ENCODE data around the gene SEPHS1. TPM values are rescaled to one million over a fixed set of nuclear protein-coding genes. Genes with fewer than 3 reads are reported as not detected.

Gene SEPHS1
- polyA plus RNA-seq, 1 of the 3 experiments (the other 2 are of a cell fraction) = 64.8 TPM

DNA sequence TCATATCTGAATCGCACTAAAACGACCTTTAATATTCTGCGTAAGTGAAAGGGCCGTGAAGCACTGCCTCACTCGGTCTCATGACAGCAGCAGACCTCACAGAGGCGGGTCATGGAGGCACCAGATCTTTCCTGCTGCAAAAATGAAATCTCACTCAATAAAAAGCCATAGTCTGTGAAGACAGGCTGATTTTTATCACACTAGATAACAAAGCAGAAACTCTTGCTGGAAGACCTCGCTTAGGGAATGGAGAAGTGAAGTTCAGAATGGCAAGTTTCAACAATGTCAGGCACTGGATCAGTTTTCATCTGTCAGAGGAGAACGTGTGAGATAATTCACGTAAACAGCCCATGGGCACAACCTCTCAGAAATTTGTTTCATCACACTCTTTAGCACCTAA, 8.0 kb downstream of the SEPHS1 start:
- Histone ChIP-seq H4K20me1 (ENCODE audit: insufficient read depth) (no peaks in the 10 kb centered on the region), H3K9me2 (no peaks in the 10 kb centered on the region), H3K27me3 (ENCODE audit: insufficient read depth) (no peaks in the 10 kb centered on the region), H2AFZ (ENCODE audit: low read depth) (no peak overlapping the region), H3K4me1 (ENCODE audit: control insufficient read depth in 1 of 2, insufficient read depth in 2 of 2, low read depth in 1 of 2, low read length in 1 of 2) (peaks cover 16 to 34% of the 10 kb centered on the region in 2 experiments; a peak in 2 of 4 replicates), H3K9me3 (no peaks in the 10 kb centered on the region), H3K9ac (no peak overlapping the region), H3K27ac (ENCODE audit: low read depth in 2 of 2, low read length in 1 of 2) (peak overlapping the region; percentile 60 to 76; a peak in 2 of 4 replicates), H3F3A (replicated peaks; ENCODE audit: insufficient read depth) (peaks cover 12% of the 10 kb centered on the region), H3K4me3 (ENCODE audit: low read depth in 2 of 2, low read length in 1 of 2) (no peak overlapping the region), H3K36me3 (replicated peaks in 1 of 2; ENCODE audit: control insufficient read depth in 1 of 2, insufficient read depth in 2 of 2, low read length in 1 of 2) (peaks cover 14 to 22% of the 10 kb centered on the region in 2 experiments), H3K79me2 (ENCODE audit: insufficient read depth) (peaks cover 87% of the 10 kb centered on the region), H3K4me2 (peak overlapping the region; percentile 54)
- 58% methylated on average over 9 of the region's 9 CpGs for WGBS (ENCODE audit: low lambda C conversion rate)
- CTCF ChIA-PET = no interaction called here
- POLR2A ChIA-PET = no interaction called here
- peak; percentile 90 for TF ChIP-seq RCOR1 (IDR thresholded peaks at IDR 0.05; ENCODE audit: low read length)
- no peak for TF ChIP-seq NFIC (IDR thresholded peaks at IDR 0.05; ENCODE audit: borderline replicate concordance)
- TF ChIP-seq, protein P1, sequence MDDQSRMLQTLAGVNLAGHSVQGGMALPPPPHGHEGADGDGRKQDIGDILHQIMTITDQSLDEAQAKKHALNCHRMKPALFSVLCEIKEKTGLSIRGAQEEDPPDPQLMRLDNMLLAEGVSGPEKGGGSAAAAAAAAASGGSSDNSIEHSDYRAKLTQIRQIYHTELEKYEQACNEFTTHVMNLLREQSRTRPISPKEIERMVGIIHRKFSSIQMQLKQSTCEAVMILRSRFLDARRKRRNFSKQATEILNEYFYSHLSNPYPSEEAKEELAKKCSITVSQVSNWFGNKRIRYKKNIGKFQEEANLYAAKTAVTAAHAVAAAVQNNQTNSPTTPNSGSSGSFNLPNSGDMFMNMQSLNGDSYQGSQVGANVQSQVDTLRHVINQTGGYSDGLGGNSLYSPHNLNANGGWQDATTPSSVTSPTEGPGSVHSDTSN (IDR thresholded peaks at IDR 0.05) = no peak
- 0 out of 2 replicates have a peak, but pooled peaks have one; percentile 9 for TF ChIP-seq RAD21 (IDR thresholded peaks at IDR 0.05; ENCODE audit: low read length)
- no peak for TF ChIP-seq GABPA (IDR thresholded peaks at IDR 0.05; ENCODE audit: low read depth)
- TF ChIP-seq GATA2 (CRISPR knock-in tag; IDR thresholded peaks at IDR 0.05) = peak; percentile 94
- TF ChIP-seq MXI1 (IDR thresholded peaks at IDR 0.05; ENCODE audit: low read depth, low read length) = peak; percentile 53; the same call in 1 of the 2 replicates
- no peak for TF ChIP-seq RXRA (IDR thresholded peaks at IDR 0.05; ENCODE audit: borderline replicate concordance, low read depth)
- no peak for TF ChIP-seq RFX5 (IDR thresholded peaks at IDR 0.05; ENCODE audit: low read length)
- TF ChIP-seq, protein P2, sequence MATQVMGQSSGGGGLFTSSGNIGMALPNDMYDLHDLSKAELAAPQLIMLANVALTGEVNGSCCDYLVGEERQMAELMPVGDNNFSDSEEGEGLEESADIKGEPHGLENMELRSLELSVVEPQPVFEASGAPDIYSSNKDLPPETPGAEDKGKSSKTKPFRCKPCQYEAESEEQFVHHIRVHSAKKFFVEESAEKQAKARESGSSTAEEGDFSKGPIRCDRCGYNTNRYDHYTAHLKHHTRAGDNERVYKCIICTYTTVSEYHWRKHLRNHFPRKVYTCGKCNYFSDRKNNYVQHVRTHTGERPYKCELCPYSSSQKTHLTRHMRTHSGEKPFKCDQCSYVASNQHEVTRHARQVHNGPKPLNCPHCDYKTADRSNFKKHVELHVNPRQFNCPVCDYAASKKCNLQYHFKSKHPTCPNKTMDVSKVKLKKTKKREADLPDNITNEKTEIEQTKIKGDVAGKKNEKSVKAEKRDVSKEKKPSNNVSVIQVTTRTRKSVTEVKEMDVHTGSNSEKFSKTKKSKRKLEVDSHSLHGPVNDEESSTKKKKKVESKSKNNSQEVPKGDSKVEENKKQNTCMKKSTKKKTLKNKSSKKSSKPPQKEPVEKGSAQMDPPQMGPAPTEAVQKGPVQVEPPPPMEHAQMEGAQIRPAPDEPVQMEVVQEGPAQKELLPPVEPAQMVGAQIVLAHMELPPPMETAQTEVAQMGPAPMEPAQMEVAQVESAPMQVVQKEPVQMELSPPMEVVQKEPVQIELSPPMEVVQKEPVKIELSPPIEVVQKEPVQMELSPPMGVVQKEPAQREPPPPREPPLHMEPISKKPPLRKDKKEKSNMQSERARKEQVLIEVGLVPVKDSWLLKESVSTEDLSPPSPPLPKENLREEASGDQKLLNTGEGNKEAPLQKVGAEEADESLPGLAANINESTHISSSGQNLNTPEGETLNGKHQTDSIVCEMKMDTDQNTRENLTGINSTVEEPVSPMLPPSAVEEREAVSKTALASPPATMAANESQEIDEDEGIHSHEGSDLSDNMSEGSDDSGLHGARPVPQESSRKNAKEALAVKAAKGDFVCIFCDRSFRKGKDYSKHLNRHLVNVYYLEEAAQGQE (IDR thresholded peaks at IDR 0.05; ENCODE audit: low read depth, low read length) = no peak
- TF ChIP-seq POLR2AphosphoS5 (IDR thresholded peaks at IDR 0.05; ENCODE audit: low read depth, low read length) = no peak
- TF ChIP-seq, protein P3, sequence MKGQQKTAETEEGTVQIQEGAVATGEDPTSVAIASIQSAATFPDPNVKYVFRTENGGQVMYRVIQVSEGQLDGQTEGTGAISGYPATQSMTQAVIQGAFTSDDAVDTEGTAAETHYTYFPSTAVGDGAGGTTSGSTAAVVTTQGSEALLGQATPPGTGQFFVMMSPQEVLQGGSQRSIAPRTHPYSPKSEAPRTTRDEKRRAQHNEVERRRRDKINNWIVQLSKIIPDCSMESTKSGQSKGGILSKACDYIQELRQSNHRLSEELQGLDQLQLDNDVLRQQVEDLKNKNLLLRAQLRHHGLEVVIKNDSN (IDR thresholded peaks at IDR 0.05; ENCODE audit: borderline replicate concordance, low read depth) = no peak
- TF ChIP-seq ELF1 (IDR thresholded peaks at IDR 0.05) = no peak
- TF ChIP-seq, protein P4, sequence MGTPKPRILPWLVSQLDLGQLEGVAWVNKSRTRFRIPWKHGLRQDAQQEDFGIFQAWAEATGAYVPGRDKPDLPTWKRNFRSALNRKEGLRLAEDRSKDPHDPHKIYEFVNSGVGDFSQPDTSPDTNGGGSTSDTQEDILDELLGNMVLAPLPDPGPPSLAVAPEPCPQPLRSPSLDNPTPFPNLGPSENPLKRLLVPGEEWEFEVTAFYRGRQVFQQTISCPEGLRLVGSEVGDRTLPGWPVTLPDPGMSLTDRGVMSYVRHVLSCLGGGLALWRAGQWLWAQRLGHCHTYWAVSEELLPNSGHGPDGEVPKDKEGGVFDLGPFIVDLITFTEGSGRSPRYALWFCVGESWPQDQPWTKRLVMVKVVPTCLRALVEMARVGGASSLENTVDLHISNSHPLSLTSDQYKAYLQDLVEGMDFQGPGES (IDR thresholded peaks at IDR 0.05; ENCODE audit: low read depth, low read length) = no peak
- TF ChIP-seq MEF2A (IDR thresholded peaks at IDR 0.05; ENCODE audit: borderline replicate concordance, low read depth) = no peak
- TF ChIP-seq YY1 (IDR thresholded peaks at IDR 0.05; ENCODE audit: low read depth) = no peak
- no peak for TF ChIP-seq JUND (IDR thresholded peaks at IDR 0.05)
- peak in 1 of 2 experiments; percentile 51; a peak in 1 of 4 replicates for TF ChIP-seq EP300 (IDR thresholded peaks at IDR 0.05; ENCODE audit: borderline replicate concordance in 1 of 2, low read depth in 1 of 2, low read length in 1 of 2)
- TF ChIP-seq, protein P5, sequence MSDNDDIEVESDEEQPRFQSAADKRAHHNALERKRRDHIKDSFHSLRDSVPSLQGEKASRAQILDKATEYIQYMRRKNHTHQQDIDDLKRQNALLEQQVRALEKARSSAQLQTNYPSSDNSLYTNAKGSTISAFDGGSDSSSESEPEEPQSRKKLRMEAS (IDR thresholded peaks at IDR 0.05; ENCODE audit: low read depth) = no peak
- TF ChIP-seq, protein P6, sequence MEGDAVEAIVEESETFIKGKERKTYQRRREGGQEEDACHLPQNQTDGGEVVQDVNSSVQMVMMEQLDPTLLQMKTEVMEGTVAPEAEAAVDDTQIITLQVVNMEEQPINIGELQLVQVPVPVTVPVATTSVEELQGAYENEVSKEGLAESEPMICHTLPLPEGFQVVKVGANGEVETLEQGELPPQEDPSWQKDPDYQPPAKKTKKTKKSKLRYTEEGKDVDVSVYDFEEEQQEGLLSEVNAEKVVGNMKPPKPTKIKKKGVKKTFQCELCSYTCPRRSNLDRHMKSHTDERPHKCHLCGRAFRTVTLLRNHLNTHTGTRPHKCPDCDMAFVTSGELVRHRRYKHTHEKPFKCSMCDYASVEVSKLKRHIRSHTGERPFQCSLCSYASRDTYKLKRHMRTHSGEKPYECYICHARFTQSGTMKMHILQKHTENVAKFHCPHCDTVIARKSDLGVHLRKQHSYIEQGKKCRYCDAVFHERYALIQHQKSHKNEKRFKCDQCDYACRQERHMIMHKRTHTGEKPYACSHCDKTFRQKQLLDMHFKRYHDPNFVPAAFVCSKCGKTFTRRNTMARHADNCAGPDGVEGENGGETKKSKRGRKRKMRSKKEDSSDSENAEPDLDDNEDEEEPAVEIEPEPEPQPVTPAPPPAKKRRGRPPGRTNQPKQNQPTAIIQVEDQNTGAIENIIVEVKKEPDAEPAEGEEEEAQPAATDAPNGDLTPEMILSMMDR (IDR thresholded peaks at IDR 0.05) = no peak
- TF ChIP-seq FOXJ3 (CRISPR knock-in tag; IDR thresholded peaks at IDR 0.05) = no peak
- no peak for TF ChIP-seq SIN3A (IDR thresholded peaks at IDR 0.05; ENCODE audit: borderline replicate concordance, low read depth, low read length)
- no peak for TF ChIP-seq NRF1 (IDR thresholded peaks at IDR 0.05; ENCODE audit: low read depth, low read length)
- TF ChIP-seq CHD2 (IDR thresholded peaks at IDR 0.05; ENCODE audit: low read length, partially characterized antibody) = peak; percentile 37
- DNase-seq = peak; percentile 62

All from SK-N-SH (cell line).